H1 (cell line): ENCODE results near the gene WFDC1. TPM values are rescaled to one million over a fixed set of nuclear protein-coding genes. Genes with fewer than 3 reads are reported as not detected.

ENCODE experiments used
- BACH1 ChIP-seq: IDR thresholded peaks from 2 replicates; pipeline ENCODE4 v1.6.1; 2012; ENCODE audit warnings: low read length, improper control_type of control experiment
- CHD1 ChIP-seq: IDR thresholded peaks from 2 replicates; pipeline ENCODE4 v1.6.1; 2012; ENCODE audit warnings: low read depth, low read length, improper control_type of control experiment
- CHD2 ChIP-seq: IDR thresholded peaks from 2 replicates; pipeline ENCODE4 v1.6.1; 2012; ENCODE audit warnings: low read length, improper control_type of control experiment
- EP300 ChIP-seq, 2 experiments: IDR thresholded peaks; 1 replicate in 1 of 2; 2 replicates in 1 of 2; pipeline ENCODE4 v1.6.1; 2011 to 2012; ENCODE audit warnings: low read depth in 2 of 2, low read length in 2 of 2, mild to moderate bottlenecking in 2 of 2, borderline replicate concordance in 1 of 2, inconsistent platforms in 1 of 2, moderate library complexity in 1 of 2
- POLR2AphosphoS5 ChIP-seq: IDR thresholded peaks from 2 replicates; pipeline ENCODE4 v1.6.1; 2011; ENCODE audit warnings: low read depth, low read length
- SIX5 ChIP-seq: IDR thresholded peaks from 2 replicates; pipeline ENCODE4 v1.6.1; 2011; ENCODE audit warnings: mild to moderate bottlenecking, low read depth, low read length
- SP2 ChIP-seq: IDR thresholded peaks from 2 replicates; pipeline ENCODE4 v1.6.1; 2012; ENCODE audit warnings: mild to moderate bottlenecking, low read length, inconsistent platforms
- SUZ12 ChIP-seq: fragments of 200-600 bp; sonication (generic); IDR thresholded peaks from 2 replicates; pipeline ENCODE4 v1.6.1; 2012; ENCODE audit warnings: mild to moderate bottlenecking, inconsistent platforms, low read length, moderate library complexity, mixed read lengths
- polyA plus RNA-seq, 7 experiments: library from polyadenylated mRNA; depleted of rRNA in 3 of 7; stranded (reverse) in 5 of 7; unstranded in 2 of 7; fragments of >200 nt in 5 of 7; fragments of 200-250 nt in 2 of 7; gene quantifications; 1 replicate in 5 of 7; 2 replicates in 1 of 7; 4 replicates in 1 of 7; pipeline versions ENCODE4 v1.2.1 to v1.2.3, GENCODE V29; 2011 to 2013; ENCODE audit warnings: missing spikeins in 2 of 7, mixed read lengths in 2 of 7
- total RNA-seq: library from RNA; stranded (reverse); fragmentation: NEBNext Ultra II Directional; extraction: Animal tissue kit (Norgen Biotek cat#: 25700); gene quantifications from 2 replicates; pipeline ENCODE4 v1.2.1, GENCODE V29; 2021

Gene WFDC1
- total and polyA plus RNA-seq, 2 of the 8 experiments (the other 6 are each of a cell fraction or from before 2014, with no cell fraction given), result 0.70 to 1.1 TPM

GRCh38 chr16:84349862-84350684 lies 55.4 kb downstream of the WFDC1 start (continued):
- TF ChIP-seq POLR2AphosphoS5 (no peak), CHD2 (no peak), SIX5 (no peak), SUZ12 (no peak), SP2 (no peak), BACH1 (no peak), EP300 (IDR thresholded peaks at IDR 0.05; ENCODE audit: borderline replicate concordance in 1 of 2, low read depth in 2 of 2, low read length in 2 of 2) (no peak), CHD1 (no peak)
